Endothelial cell of umbilical vein (primary cell): ENCODE measurements around the gene FCSK. TPM values are rescaled to one million over a fixed set of nuclear protein-coding genes. Genes with fewer than 3 reads are reported as not detected.

ENCODE experiments used
- BruUV-seq: library from RNA; stranded (reverse); fragments of 400-500 nt; replicated peaks from 2 replicates; lab custom pipeline; 2021; lab: Mats Ljungman, UMichigan
- CTCF ChIA-PET: fragments of 300-600, 350-600 bp; sonication (Branson Sonifier 250); formaldehyde crosslinking; loops from one replicate; lab custom pipeline; 2021; ENCODE audit warnings: antibody characterized with exemption, inconsistent platforms; lab: Charles Lee
- POLR2A ChIA-PET: fragments of 300-600, 350-600 bp; sonication (Branson Sonifier 250); formaldehyde crosslinking; loops from one replicate; lab custom pipeline; 2021; ENCODE audit warnings: antibody characterized with exemption, inconsistent platforms; lab: Charles Lee
- DNase-seq: peaks from one replicate; pipeline ENCODE4 v3.0.0-alpha.2; 2011; ENCODE audit warnings: low read depth, low spot score
- FAIRE-seq: peaks from 2 replicates; lab custom pipeline; 2011; peaks lifted over from hg19 to GRCh38; lab: Jason Lieb, UNC
- H2AFZ ChIP-seq: 2 replicates; pipeline ENCODE4 v1.6.0; 2012; ENCODE audit warnings: low read depth, low read length, control low read depth, inconsistent platforms
- H3K27ac ChIP-seq: 2 replicates; pipeline ENCODE4 v1.5.1; 2011; ENCODE audit warnings: low read depth, mild to moderate bottlenecking, control low read depth, low read length, moderate library complexity; ENCODE audit not compliant: insufficient read depth
- H3K27me3 ChIP-seq, 2 experiments: 2 replicates each; pipeline versions ENCODE4 v1.6.0 to v1.6.1; 2011; ENCODE audit warnings: low read length in 2 of 2, mixed read lengths in 1 of 2; ENCODE audit not compliant: control insufficient read depth in 2 of 2, insufficient read depth in 2 of 2
- H3K36me3 ChIP-seq, 2 experiments: 2 replicates in 1 of 2; 3 replicates in 1 of 2; pipeline ENCODE4 v1.5.1; 2011; ENCODE audit warnings: low read length in 2 of 2, mild to moderate bottlenecking in 1 of 2, moderate library complexity in 1 of 2; ENCODE audit not compliant: control insufficient read depth in 2 of 2, insufficient read depth in 2 of 2; ENCODE audit errors: extremely low read depth in 1 of 2
- H3K4me1 ChIP-seq: 3 replicates; pipeline ENCODE4 v1.5.1; 2011; ENCODE audit warnings: mild to moderate bottlenecking, low read length; ENCODE audit not compliant: control insufficient read depth, insufficient read depth; ENCODE audit errors: extremely low read depth
- H3K4me2 ChIP-seq: 2 replicates; pipeline ENCODE4 v1.6.1; 2011; ENCODE audit warnings: low read length, control low read depth, mixed read lengths; ENCODE audit not compliant: insufficient read depth
- H3K4me3 ChIP-seq, 3 experiments: fragments of 200-600 bp in 1 of 3; sonication (generic), shearing (Covaris generic) in 1 of 3; replicated peaks in 1 of 3; 2 replicates each; pipeline ENCODE4 v1.5.1; 2011 to 2016; ENCODE audit warnings: control low read depth in 3 of 3, low read length in 3 of 3, mild to moderate bottlenecking in 2 of 3, inconsistent platforms in 1 of 3, low read depth in 1 of 3, moderate library complexity in 1 of 3; ENCODE audit not compliant: insufficient read depth in 1 of 3
- H3K79me2 ChIP-seq: 2 replicates; pipeline ENCODE4 v1.6.0; 2012; ENCODE audit warnings: low read length, inconsistent platforms; ENCODE audit not compliant: control insufficient read depth, insufficient read depth
- H3K9ac ChIP-seq: replicated peaks from 2 replicates; pipeline ENCODE3; 2011; ENCODE audit warnings: low read length, control low read depth; ENCODE audit not compliant: insufficient read depth; ENCODE audit errors: extremely low read depth
- H3K9me1 ChIP-seq: replicated peaks from 3 replicates; pipeline ENCODE4 v1.6.0; 2011; ENCODE audit warnings: mild to moderate bottlenecking, low read length; ENCODE audit not compliant: control insufficient read depth, insufficient read depth; ENCODE audit errors: extremely low read depth
- H3K9me3 ChIP-seq: replicated peaks from 2 replicates; pipeline ENCODE4 v1.5.1; 2012; ENCODE audit warnings: low read length, inconsistent platforms; ENCODE audit not compliant: control insufficient read depth, insufficient read depth
- H4K20me1 ChIP-seq: replicated peaks from 2 replicates; pipeline ENCODE3; 2011; ENCODE audit warnings: mild to moderate bottlenecking, low read length; ENCODE audit not compliant: control insufficient read depth, insufficient read depth; ENCODE audit errors: extremely low read depth
- CTCF ChIP-seq, 2 donors: IDR thresholded peaks; 1 replicate in 1 of 2; 2 replicates in 1 of 2; pipeline ENCODE4 v1.5.1; 2011; ENCODE audit warnings: low read length in 2 of 2, mild to moderate bottlenecking in 2 of 2, moderate library complexity in 2 of 2, control low read depth in 1 of 2, inconsistent platforms in 1 of 2, low read depth in 1 of 2; ENCODE audit not compliant: insufficient read depth in 1 of 2; ENCODE audit errors: extremely low read depth in 1 of 2
- EZH2 ChIP-seq: IDR thresholded peaks from 2 replicates; pipeline ENCODE4 v1.6.1; 2012; ENCODE audit warnings: borderline replicate concordance, low read depth, mild to moderate bottlenecking, moderate library complexity, low read length, inconsistent platforms; ENCODE audit not compliant: severe bottlenecking
- FOS ChIP-seq: IDR thresholded peaks from 2 replicates; pipeline ENCODE4 v1.6.1; 2011; ENCODE audit warnings: mild to moderate bottlenecking, low read length, moderate library complexity, borderline replicate concordance; ENCODE audit not compliant: insufficient read depth
- GATA2 ChIP-seq: IDR thresholded peaks from 2 replicates; pipeline ENCODE4 v1.7.0; 2011; ENCODE audit warnings: low read depth, mild to moderate bottlenecking, moderate library complexity, mixed read lengths, low read length; ENCODE audit not compliant: insufficient read length, insufficient read depth
- JUN ChIP-seq: IDR thresholded peaks from 2 replicates; pipeline ENCODE4 v1.6.1; 2011; ENCODE audit warnings: borderline replicate concordance, low read depth; ENCODE audit not compliant: insufficient read length, insufficient read depth
- MAX ChIP-seq: IDR thresholded peaks from 2 replicates; pipeline ENCODE4 v1.6.1; 2011; ENCODE audit not compliant: insufficient read depth, insufficient read length
- MYC ChIP-seq: IDR thresholded peaks from one replicate; pipeline ENCODE4 v1.6.1; 2011; ENCODE audit warnings: mild to moderate bottlenecking, low read depth, low read length
- POLR2A ChIP-seq: IDR thresholded peaks from 2 replicates; pipeline ENCODE4 v1.6.1; 2012; ENCODE audit warnings: low read depth, mild to moderate bottlenecking, control low read depth, low read length
- POLR2AphosphoS5 ChIP-seq: IDR thresholded peaks from 2 replicates; pipeline ENCODE4 v1.6.1; 2012; ENCODE audit warnings: low read depth, mild to moderate bottlenecking, control low read depth, low read length, moderate library complexity; ENCODE audit not compliant: insufficient read depth
- dilution Hi-C: fragments of 300-500 bp; cut with MboI; formaldehyde crosslinking; loops from one replicate; pipeline ENCODE4 v1.15.0; 2019; ENCODE audit warnings: low sequenced_read_pairs; ENCODE audit not compliant: extremely low pct_ligation_motif_present
- intact Hi-C: fragments of 100-400 bp; cut with micrococcal nuclease; formaldehyde crosslinking; loops from one replicate; pipeline ENCODE4 v1.10.0; 2022
- polyA plus RNA-seq, 4 experiments: library from polyadenylated mRNA; depleted of rRNA in 3 of 4; stranded (reverse) in 3 of 4; unstranded in 1 of 4; fragments of >200 nt; gene quantifications; 2 replicates each; pipeline versions ENCODE4 v1.2.1 to v1.2.3, GENCODE V29; 2011 to 2012; ENCODE audit warnings: missing spikeins in 1 of 4
- total RNA-seq: library from RNA; stranded (reverse); gene quantifications from 2 replicates; pipeline ENCODE4 v1.2.3, GENCODE V29; 2021

Gene FCSK
- total and polyA plus RNA-seq, 2 donors (not counting 3 experiments of a cell fraction or from before 2014, with no cell fraction given), result 12.4 to 18.0 TPM

- Histone ChIP-seq H3K79me2 (no peaks in the 10 kb centered on the region), H3K9me3 (no peaks in the 10 kb centered on the region), H3K4me1 (no peaks in the 10 kb centered on the region), H3K9me1 (no peaks in the 10 kb centered on the region), H3K4me3 (no peak overlapping the region), H3K27ac (no peak overlapping the region), H3K27me3 (no peaks in the 10 kb centered on the region), H2AFZ (no peak overlapping the region), H4K20me1 (no peaks in the 10 kb centered on the region), H3K4me2 (no peak overlapping the region), H3K9ac (no peak overlapping the region), H3K36me3 (peaks cover 8 to 31% of the 10 kb centered on the region in 2 experiments)
- TF ChIP-seq POLR2A (no peak), GATA2 (no peak), FOS (no peak), JUN (no peak), EZH2 (no peak), MAX (no peak), POLR2AphosphoS5 (no peak), CTCF (IDR thresholded peaks at IDR 0.05; ENCODE audit: extremely low read depth in 1 of 2, insufficient read depth in 1 of 2, low read depth in 1 of 2, low read length in 2 of 2) (no peak), MYC (no peak)
- no TSS peak for BruUV-seq
- intact Hi-C loops (no loop called here), dilution Hi-C loops (no loop called here)
- DNase-seq, result no peak
- POLR2A ChIA-PET, result interaction anchor here (0.6 kb wide), 1 partner anchor 24 kb away, joined by 8 read pairs; no protein-coding TSS in a partner anchor
- CTCF ChIA-PET, result no interaction called here
- FAIRE-seq, result no peak
Observed at GRCh38 chr16:70493802-70494201, 39.4 kb downstream of the FCSK start.
